WTC11 (cell line): ENCODE measurements around the gene ATP1B3.

ENCODE experiments used
- AFF4 ChIP-seq: sonication (generic); formaldehyde crosslinking; IDR thresholded peaks from 2 replicates; pipeline ENCODE4 v1.8.1; 2023; ENCODE audit warnings: mild to moderate bottlenecking, missing genetic modification reagents, borderline replicate concordance
- ATF3 ChIP-seq: sonication (generic); formaldehyde crosslinking; conservative IDR thresholded peaks from 2 replicates; pipeline ENCODE4 v1.8.1; 2022; ENCODE audit warnings: mild to moderate bottlenecking, missing genetic modification reagents
- CTCF ChIP-seq: fragments of 200-600 bp; IDR thresholded peaks from 2 replicates; pipeline ENCODE4 v1.8.0; 2022; ENCODE audit warnings: antibody characterized with exemption
- ESRRA ChIP-seq: sonication (generic); formaldehyde crosslinking; IDR thresholded peaks from 2 replicates; pipeline ENCODE4 v1.8.1; 2022; ENCODE audit warnings: mild to moderate bottlenecking, missing genetic modification reagents, borderline replicate concordance
- FOXJ3 ChIP-seq: sonication (generic); formaldehyde crosslinking; IDR thresholded peaks from 2 replicates; pipeline ENCODE4 v1.9.0; 2021; ENCODE audit warnings: missing genetic modification reagents, mild to moderate bottlenecking, borderline replicate concordance
- HMGXB4 ChIP-seq: sonication (generic); formaldehyde crosslinking; IDR thresholded peaks from 2 replicates; pipeline ENCODE4 v1.8.1; 2023; ENCODE audit warnings: mild to moderate bottlenecking, moderate library complexity, missing genetic modification reagents
- MAX ChIP-seq: sonication (generic); formaldehyde crosslinking; IDR thresholded peaks from 2 replicates; pipeline ENCODE4 v1.8.0; 2022; ENCODE audit warnings: mild to moderate bottlenecking, missing genetic modification reagents
- MLX ChIP-seq: sonication (generic); formaldehyde crosslinking; IDR thresholded peaks from 2 replicates; pipeline ENCODE4 v1.8.1; 2023; ENCODE audit warnings: mild to moderate bottlenecking, missing genetic modification reagents, moderate library complexity
- NFATC4 ChIP-seq: fragments of 250-450 bp; sonication (Bioruptor Pico); IDR thresholded peaks from 2 replicates; pipeline ENCODE4 v1.9.0; 2021; ENCODE audit warnings: mild to moderate bottlenecking
- NFYB ChIP-seq: sonication (generic); formaldehyde crosslinking; conservative IDR thresholded peaks from 2 replicates; pipeline ENCODE4 v1.8.0; 2022; ENCODE audit warnings: low read depth, missing genetic modification reagents
- RELA ChIP-seq: sonication (generic); formaldehyde crosslinking; IDR thresholded peaks from 2 replicates; pipeline ENCODE4 v1.8.1; 2022; ENCODE audit warnings: missing genetic modification reagents, mild to moderate bottlenecking, borderline replicate concordance
- SMAD4 ChIP-seq: sonication (generic); formaldehyde crosslinking; IDR thresholded peaks from 2 replicates; pipeline ENCODE4 v1.8.0; 2022; ENCODE audit warnings: mild to moderate bottlenecking, missing genetic modification reagents
- ZBTB43 ChIP-seq: sonication (generic); formaldehyde crosslinking; IDR thresholded peaks from 2 replicates; pipeline ENCODE4 v1.8.1; 2023; ENCODE audit warnings: mild to moderate bottlenecking, missing genetic modification reagents
- ZNF263 ChIP-seq: sonication (generic); formaldehyde crosslinking; IDR thresholded peaks from 2 replicates; pipeline ENCODE4 v1.8.1; 2022; ENCODE audit warnings: low read depth, mild to moderate bottlenecking, moderate library complexity, missing genetic modification reagents

GRCh38 chr3:141913150-141913811 is 36.8 kb downstream of the ATP1B3 start:
- TF ChIP-seq CTCF, result peak; percentile 44
- TF ChIP-seq ESRRA (CRISPR knock-in tag), result no peak
- TF ChIP-seq SMAD4 (CRISPR knock-in tag), result no peak
- no peak for TF ChIP-seq NFYB (CRISPR knock-in tag)
- no peak for TF ChIP-seq ZBTB43
- no peak for TF ChIP-seq AFF4 (CRISPR knock-in tag)
- TF ChIP-seq MAX (CRISPR knock-in tag), result no peak
- TF ChIP-seq NFATC4 (CRISPR knock-in tag), result no peak
- no peak for TF ChIP-seq ATF3
- TF ChIP-seq MLX, result no peak
- no peak for TF ChIP-seq FOXJ3
- no peak for TF ChIP-seq HMGXB4 (CRISPR knock-in tag)
- no peak for TF ChIP-seq ZNF263 (CRISPR knock-in tag)
- no peak for TF ChIP-seq RELA (CRISPR knock-in tag)
